Stimulated activated CD8-positive, alpha-beta memory T cell treated with anti-CD3 and anti-CD28 coated beads, Interleukin-12 subunit alpha, Interleukin-12 subunit beta, amount 100 ng/mL, for 4 hours (primary cell): Measurements from ENCODE around the gene MBD5.

ENCODE experiments used
- DNase-seq: peaks from one replicate; pipeline ENCODE4 v3.0.0-alpha.2; 2020; ENCODE audit warnings: low read depth

The MBD5 gene

DNA sequence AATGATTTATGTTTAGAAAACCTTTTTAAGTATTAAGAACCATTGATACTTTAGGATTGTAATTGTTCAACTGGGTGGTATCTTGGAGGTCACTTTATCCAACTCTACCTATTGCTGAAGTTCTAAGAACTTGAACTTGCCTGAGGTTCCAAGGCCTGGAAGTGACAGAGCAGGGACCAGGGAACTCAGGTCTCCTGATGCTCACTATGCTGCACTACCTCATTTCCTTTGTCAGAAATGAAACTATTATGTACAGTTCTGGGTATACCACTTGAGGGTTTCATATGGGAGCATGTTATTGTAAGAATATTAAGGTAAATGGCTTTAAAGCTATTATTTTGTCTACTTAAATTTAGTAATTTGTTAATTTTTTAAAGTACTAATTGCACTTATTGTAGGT, 3.0 kb downstream of the MBD5 start:
- DNase-seq = no peak

DNA sequence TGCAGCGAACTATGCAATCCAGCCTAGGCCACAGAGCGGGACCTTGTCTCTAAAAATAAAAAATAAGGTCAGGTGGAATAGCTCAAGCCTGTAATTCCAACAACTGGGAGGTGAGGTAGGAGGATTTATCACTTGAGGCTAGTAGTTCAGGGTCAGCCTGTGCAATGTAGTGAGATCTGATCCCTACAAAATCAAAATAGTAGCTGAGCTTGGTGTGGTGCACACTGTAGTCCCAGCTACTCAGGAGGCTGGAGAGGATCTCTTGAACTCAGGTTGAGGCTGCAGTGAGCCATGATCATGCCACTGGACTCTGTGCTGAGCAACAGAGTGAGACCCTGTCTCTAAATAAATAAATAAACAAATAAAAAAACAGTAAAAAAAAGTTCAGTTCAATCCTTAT, 5.7 kb downstream of the MBD5 start:
- DNase-seq = no peak

DNA sequence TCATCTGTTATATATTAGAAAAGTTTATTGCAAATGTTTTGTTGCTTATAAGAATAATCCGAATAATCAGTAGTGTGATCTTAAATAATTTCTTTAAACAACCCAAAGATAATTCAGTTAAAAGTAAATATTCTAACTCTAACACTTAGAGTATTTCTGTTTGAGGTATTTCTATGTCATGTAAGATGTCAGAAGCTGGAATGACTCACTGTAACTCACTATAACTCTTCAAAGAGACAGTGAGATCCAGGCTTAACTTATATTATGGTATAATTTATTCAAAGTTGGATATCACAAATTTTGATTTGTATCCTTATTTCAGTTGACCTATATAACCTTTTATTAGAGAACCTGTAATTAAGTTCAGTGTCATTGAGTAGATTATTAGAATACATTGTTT, 6.9 kb downstream of the MBD5 start:
- DNase-seq = no peak

DNA sequence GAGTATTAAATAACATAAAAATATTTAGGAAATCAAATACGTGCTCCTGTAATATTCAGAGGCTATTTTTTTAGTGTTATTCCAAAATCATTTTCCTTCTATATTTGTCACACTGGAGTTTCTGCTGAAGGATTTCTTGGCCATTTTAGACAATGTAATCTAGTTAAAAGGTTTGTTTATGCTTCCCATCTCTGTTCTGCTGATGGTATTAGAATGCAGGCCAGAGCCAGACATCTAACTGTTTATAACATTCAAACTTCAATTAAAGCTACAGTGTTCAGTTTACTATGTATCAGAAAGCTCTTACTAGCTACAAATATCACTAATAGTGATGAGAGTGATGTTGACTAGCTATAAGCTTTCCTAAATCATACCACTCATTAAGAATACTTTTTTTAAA, 7.9 kb downstream of the MBD5 start:
- DNase-seq = no peak

DNA sequence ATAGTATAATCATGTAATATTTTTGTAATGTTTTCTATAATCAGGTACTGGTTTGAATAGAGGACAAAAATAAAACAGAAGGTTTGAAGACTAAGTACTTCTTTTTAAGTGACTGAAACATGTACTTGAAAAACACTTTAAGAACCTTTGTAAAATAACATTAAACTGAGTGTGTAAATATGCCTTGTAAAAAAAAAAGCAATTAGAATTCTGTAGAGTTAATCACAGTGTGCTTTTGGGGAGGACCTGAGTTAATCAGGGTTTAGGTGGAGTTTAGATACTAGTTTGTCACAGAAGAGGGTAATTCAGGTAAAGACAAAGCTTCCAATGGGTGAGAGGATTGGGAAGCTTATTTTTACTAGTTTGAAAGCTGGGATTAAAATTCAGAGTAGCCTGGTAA, 10.3 kb downstream of the MBD5 start:
- no peak for DNase-seq

DNA sequence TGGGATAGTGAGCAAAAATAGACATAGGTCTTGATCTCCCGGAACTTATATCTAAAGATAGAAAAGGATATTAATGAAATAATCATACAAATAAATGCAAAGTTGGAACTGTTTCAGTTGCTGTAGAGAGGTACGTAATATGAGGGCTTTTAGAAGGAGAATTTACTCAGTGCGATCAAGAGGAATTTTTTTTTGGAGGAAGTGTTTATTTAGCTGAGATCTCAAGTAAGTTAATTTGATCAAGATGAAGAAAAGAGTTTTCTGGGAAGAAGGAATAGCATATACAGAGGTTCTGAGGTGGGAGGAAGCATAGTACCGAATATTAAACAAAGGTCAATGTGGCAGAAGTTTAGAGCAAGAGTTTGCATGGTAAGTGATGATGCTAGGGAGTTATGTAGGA, 11.3 kb downstream of the MBD5 start:
- no peak for DNase-seq

DNA sequence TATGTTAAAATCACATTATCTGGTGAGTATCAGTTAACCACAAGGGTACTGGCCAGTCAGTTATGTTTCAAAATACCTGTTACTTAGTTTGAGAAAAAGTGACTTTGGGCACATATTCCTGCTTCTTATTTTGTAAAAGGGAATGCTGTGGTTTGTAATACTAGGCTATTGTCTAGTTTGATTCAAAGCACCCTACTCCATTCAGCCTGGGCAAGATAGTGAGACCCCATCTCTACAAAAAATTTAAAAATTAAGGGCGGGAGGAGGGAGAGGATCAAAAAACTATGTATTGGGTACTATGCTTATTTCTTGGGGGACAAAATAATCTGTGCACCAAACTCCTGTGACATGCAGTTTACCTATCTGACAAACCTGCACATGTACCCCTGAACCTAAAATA, 18.9 kb downstream of the MBD5 start:
- no peak for DNase-seq

DNA sequence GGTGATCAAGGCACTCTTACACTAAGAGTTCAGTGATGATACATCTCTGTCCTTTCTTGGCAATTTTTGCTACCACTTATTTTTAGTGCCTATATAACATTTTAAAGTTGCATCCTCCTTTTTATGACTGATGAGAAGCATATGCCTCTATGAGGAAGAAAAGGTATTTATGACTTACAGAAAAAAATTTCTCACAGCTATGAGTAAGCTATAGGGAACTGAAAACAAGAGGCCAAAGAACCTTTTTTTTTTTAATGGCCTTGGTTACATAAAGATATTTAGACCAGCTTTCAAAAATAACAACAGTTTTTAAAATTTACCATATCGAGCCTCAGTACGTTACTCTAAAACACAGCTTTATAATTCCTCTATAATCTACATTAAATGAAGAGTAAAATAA, 21.3 kb downstream of the MBD5 start:
- no peak for DNase-seq

DNA sequence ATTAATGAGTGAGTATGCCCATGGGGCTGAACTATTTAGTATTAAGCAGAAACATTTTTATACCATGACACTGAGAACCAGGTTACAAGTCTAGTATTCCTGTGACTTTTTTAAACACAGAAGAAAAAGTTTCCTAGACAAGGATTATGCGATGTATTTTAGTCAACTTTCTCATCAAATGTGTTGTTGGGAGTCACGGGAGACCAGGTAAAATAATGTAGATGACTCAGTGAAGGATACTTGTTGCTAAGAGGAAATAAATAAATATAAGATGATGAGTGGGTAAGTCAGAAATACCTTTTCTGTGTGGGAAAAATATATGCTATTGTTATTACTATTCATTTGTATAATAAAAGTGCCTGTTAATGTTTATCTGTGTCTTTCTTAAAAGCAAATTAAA, 23.4 kb downstream of the MBD5 start:
- DNase-seq = no peak

DNA sequence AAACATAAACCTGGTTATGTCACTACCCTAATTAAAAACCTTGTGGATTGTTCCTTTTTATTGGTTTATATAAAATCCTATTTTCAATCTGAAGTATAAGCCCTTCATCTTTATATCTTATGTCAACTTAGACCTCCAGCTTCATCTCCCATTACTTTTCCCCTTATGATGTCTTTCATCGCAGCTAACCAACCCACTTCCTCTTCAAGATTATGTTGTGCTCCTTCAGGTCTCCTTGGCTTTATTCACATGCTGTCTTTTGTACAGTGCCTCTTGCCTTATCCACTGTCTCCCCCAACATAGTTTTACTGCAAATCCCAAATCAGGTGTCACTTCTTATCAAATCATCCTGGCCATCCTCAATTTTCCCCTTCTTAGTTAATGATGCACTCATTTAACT, 25.9 kb downstream of the MBD5 start:
- DNase-seq = no peak

DNA sequence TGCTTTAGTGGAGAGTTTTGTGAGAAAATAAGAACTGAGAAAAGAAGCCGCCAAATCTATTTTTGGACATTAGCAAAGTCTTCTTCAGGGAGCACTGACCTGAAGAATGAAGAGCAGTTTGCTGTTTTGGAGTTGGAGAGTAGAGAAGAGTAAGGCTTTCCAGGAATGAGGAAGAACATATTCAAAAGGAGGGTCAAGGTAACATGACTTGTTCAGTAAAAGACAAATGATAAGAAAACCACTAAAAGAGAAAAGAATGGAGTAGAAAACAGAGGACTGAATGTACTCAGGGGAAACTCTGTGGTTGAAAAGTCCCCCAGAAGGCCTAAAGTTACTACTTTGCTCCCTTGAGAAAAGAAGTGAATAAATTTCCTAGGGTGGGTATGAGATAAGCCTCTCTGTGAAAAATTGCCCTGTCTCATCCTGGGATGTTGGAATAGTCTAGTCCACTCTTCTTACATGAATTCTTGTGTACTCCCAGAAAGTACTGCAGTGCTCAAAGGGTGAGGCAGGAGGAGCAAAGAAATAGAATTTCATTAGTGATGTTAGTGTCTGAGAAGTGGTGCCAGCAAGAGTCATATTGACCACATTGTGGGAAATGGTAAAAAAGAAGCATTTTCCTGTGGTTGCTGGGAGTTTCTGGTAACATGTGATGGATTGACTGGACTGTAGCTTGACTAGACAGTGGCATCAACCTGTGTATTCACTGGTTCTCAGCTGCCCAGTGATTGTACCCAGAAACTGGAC, 27.8 kb downstream of the MBD5 start:
- DNase-seq = no peak

DNA sequence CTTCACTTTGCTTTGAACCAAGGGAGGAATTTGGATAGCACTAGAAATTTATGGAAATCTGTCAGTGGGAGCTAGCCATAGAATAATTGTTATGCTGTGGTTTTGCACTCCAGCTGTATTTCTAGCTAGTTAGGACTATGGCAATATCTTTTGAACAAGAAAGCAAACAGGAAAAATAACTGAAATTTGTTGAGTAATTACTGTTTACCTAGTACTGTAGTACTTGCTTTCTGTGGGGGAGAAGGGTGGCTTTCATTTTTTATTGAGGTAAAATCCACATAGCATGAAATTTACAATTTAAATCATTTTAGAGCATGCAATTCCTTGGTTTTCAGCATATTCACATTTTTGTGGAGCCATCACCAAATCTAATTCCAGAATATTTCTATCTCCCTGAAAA, 28.4 kb downstream of the MBD5 start:
- no peak for DNase-seq

DNA sequence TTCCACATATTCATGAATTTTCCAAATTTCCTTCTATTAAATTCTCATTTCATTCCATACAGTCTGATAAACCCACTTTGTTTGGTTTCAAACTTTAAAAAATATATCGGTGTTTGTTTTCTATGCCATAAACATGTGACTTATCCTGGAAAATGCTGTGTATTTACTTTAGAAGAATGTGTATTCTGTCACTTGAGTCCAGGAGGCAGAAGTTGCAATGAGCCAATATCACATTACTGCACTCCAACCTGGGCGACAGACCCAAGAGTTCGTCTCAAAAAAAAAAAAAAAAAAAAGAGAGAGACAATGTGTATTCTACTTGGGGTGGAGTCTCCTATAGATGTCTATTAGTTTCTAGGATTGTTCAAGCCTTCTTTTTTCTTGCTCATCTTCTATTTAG, 31.8 kb downstream of the MBD5 start:
- DNase-seq = no peak

DNA sequence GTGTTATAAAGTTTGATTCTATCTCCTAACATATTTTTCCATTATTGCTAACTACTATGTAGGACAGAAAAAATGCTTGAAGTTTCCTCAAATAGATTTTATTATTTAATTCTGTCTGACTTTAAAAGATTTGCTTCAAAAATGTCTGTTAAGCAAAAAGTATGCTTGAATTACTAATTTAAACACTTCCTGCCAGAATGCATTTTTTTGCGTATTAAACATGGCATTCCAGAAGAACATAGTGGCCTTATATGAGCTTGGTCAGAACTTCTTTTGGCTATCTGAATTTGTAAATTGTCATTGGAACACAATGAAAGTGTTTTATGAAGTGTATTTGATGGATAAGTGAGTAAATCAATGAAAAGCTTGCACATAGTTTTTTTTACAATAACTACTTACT, 37.8 kb downstream of the MBD5 start:
- no peak for DNase-seq

DNA sequence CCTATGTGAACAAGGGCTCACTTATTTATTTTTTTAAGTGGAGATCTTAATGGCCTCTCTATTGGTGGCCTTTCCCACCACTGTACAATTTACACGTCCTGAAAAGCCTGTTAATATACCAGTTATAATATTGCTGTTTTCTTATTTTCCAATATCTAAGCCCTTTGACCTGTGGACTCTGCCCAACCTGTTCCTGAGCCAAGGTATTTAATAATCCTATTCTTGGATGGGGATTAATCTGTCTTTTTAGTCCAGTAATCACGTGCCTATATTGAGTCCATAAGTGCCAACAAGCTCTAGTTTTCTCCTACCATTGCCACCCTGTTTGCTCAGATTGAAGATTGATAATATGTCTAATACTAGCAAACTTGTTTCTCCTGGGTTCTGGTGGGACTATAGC, 42.7 kb downstream of the MBD5 start:
- DNase-seq = no peak

DNA sequence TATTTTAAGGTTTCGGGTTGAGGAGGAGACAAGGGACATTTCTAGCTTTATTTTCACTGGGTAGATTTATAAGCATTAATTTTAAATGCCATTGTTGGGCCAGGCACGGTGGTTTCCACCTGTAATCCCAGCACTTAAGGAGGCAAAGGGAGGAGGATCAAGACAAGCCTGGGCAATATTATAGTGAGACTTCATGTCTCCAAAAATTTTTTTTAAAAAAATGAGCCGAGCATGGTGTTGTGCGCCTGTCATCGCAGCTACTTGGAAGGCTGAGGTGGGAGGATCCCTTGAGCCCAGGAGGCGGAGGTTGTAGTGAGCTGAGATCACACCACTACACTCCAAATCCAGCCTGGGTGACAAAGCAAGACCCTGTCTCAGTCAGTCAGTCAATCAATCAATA, 45.0 kb downstream of the MBD5 start:
- no peak for DNase-seq

DNA sequence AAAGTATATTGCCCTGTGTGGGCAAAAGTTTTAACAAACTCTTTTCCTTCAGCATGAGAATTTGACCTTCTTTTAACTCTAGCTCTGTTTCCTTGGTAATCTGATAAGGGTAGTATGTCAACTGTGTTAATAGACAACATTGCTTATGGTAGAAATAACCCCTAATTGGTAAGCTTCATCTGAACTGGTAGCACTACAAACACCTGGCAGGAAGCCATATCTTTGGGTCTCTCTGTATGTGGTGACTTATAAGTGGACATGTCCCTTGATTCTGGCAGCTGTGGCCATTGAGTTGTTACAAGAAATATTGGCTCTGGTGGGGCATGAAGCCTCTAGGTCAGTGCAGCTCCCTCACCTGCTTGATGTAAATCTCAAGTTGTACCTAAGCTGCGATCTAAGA, 46.9 kb downstream of the MBD5 start:
- no peak for DNase-seq

DNA sequence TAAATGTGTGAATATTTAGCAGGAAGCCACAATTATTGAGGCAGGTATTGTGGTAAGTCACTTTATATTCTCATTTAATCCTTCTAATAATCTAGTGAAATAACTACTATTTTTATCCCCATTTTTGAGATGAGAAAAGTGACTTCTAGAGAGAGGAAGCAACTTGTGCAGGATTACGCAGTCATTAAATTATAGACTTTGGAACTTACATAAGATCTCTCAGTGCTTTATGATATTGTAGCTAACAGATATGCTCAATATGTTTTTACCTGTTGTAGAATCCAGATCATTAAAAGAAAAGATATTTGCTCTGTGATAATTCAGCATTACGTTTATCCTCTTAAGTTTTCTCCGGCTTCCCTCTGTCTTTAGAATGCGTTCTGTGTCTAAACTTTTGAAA, 50.5 kb downstream of the MBD5 start:
- DNase-seq = no peak

DNA sequence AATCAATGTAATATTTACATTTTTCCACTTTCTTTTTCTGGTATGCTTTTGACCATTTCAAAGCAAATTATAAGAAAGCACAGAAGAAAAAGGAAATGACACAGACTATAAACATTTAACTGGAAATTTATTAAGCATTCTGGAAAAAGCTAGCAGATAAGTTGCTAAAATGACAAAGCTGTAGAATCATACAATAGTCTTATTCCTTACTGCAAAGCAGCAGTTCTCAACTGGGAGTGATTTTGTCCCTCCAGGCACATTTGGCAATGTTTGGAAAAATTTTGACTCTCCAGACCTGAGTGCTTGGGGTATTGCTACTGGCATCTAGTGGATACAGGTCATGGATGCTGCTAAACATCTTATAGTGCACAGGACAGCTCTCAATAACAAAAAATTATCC, 75.1 kb downstream of the MBD5 start:
- no peak for DNase-seq

DNA sequence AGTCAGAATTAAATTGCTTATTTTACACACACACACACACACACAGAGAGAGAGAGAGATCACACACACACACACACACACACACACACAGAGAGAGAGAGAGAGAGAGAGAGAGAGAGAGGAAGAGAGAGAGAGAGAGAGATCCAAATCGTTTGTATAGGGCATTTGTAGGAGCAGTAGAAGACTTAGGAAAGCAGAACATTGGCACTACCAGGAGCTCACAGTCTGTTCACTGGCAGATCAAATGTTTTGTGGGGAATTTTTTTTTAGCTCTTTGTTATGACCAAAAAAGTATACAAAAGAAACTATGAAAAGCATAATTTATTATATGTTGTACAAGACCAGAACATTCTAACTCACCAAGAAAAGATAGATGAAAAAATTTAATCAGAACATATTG, 81.8 kb downstream of the MBD5 start:
- DNase-seq = no peak

DNA sequence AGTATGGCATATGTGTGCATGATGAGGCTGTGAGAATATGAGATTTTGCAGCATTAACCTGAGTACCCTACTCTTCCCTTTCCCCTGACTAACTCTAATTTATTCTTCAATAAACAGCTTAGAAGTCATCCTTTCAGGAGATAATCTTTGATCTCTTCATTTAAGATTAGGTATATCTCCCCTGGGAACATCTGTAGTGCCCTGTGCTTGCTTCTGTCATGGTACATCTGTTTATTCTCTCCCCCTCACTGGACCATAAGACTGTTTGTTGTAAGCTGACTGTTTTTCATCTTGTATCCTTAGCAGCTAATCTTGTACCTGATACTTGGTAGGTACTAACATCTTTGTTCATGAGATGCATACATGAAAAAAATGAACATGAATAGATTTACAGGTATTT, 83.1 kb downstream of the MBD5 start:
- DNase-seq = no peak

DNA sequence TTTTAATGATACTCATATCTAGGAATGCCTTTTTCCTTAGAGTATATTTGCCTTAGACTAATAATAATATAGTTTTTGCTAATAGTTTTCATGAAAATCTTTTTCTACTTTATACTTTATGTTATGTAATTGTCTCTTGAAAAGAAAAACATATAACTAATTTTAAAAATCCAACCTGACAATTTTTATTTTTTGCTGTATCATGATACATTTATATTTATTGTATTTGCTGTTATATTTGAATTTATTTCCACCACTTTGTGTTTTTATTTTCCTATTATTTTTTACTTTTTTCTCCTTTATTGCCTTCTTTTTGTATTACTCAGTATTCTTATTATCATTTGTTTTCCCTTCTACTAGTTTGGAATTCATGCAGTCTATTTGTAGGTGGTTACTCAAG, 85.4 kb downstream of the MBD5 start:
- no peak for DNase-seq

DNA sequence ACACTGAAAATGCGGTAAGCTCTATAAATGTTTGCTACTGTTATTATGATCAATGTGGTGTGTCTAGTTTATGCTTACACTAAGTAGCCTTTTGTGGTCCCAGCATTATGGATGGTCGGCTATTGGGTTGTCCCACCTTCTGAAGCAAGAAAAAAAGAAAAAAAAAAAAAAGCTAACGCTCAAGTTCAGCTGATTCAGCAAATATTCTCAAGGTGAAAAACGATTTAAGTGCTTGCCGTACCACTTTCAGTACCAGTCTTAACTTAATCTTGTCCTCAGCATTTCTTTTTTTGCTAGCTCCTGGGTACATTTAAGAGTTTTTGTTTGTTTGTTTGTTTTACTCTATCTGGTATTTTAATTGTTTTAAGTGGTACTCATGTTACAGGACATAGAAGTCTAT, 87.5 kb downstream of the MBD5 start:
- no peak for DNase-seq

DNA sequence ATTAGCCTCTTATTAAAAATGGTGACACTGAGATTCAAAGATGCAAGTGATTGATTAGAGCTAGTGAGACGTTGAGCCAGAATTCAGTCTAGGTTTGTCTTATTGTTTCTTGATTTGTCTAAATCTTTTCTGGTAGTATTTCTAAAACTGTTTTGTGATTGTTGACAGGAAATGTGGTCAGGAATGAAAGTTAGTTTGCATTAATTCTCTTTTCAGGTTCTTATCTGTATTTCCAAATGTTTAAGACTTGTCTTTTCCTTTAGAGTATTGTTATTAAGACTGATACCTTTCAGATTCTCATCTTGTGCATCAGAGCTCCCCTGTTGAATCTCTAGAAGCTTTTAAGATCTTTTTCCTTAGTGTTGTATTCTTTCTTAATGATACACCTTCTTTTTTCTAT, 89.3 kb downstream of the MBD5 start:
- DNase-seq = no peak

DNA sequence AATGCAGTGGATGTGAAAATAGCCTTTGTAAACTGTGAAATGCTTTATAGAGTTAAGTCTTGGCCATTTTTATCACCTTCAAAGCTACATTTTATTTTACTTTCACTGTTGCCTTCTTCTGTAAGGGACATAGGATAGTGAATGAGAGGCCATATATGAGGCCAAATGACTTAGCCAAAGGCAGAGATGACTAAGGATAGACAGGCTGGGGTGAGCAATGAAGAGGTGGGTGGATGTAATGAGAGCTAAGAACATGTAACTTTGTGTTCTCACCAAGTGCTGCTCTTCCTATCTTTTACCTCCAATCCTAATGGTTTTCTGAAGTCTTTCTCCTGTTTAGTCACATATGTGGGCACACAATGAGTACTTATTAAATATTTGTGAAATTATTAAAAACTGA, 101.9 kb downstream of the MBD5 start:
- no peak for DNase-seq
